ENCODE data around the gene ABCC4. TPM values are rescaled to one million over a fixed set of nuclear protein-coding genes. Genes with fewer than 3 reads are reported as not detected.

ABCC4 gene
- total and polyA plus RNA-seq, 9 of the 15 experiments (the other 6 are each of a cell fraction or from before 2014, with no cell fraction given), result 9.4 to 46.1 (median 25.4) TPM

DNA sequence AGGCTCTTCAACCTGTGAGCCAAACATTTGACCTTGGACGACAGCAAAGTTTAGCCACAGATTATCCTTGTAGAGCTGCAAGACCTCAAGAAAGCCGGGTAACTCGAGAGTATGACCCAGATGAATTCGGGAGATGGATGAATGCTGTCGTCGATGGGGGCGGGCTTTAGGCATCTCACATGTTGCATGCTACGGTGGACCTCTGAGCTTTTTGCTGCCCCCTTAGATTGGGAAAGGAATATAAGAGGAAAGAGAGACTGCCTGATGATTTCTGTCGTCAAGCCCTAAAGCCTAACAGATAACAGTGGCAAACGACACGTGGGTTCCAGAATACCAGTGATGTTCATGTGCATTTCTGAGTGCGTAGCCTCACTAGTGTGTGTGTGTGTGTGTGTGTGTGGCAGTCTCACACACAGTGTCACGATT lies 730 bp upstream of the ABCC4 start (continued):
- TF ChIP-seq KLF13 (tag; IDR thresholded peaks at IDR 0.05; ENCODE audit: borderline replicate concordance, low read depth) (0 out of 2 replicates have a peak, but pooled peaks have one; percentile 6), EP400 (IDR thresholded peaks at IDR 0.05) (peak; percentile 59), NCOA6 (IDR thresholded peaks at IDR 0.05) (peak; percentile 73; the same call in 1 of the 2 replicates), ZNF354B (CRISPR knock-in tag; IDR thresholded peaks at IDR 0.05) (no peak), SPI1 (IDR thresholded peaks at IDR 0.05; ENCODE audit: borderline replicate concordance, low read depth, low read length) (no peak), HDAC1 (IDR thresholded peaks at IDR 0.05) (no peak), HNRNPH1 (optimal IDR thresholded peaks at IDR 0.05; ENCODE audit: low read depth, low read length) (no peak), NR4A1 (CRISPR knock-in tag; IDR thresholded peaks at IDR 0.05) (no peak), NR4A1 (tag; IDR thresholded peaks at IDR 0.05) (0 out of 2 replicates have a peak, but pooled peaks have one; percentile 17), CHCHD3 (CRISPR knock-in tag; IDR thresholded peaks at IDR 0.05) (no peak), TAF9B (IDR thresholded peaks at IDR 0.05; ENCODE audit: partially characterized antibody) (no peak), ZBTB1 (CRISPR knock-in tag; IDR thresholded peaks at IDR 0.05; ENCODE audit: borderline replicate concordance, low read depth) (0 out of 2 replicates have a peak, but pooled peaks have one; percentile 53), SETDB1 (IDR thresholded peaks at IDR 0.05; ENCODE audit: low read length) (no peak), U2AF1 (optimal IDR thresholded peaks at IDR 0.05; ENCODE audit: low read depth, low read length) (no peak)
- TF ChIP-seq, protein P1, sequence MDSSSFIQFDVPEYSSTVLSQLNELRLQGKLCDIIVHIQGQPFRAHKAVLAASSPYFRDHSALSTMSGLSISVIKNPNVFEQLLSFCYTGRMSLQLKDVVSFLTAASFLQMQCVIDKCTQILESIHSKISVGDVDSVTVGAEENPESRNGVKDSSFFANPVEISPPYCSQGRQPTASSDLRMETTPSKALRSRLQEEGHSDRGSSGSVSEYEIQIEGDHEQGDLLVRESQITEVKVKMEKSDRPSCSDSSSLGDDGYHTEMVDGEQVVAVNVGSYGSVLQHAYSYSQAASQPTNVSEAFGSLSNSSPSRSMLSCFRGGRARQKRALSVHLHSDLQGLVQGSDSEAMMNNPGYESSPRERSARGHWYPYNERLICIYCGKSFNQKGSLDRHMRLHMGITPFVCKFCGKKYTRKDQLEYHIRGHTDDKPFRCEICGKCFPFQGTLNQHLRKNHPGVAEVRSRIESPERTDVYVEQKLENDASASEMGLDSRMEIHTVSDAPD (CRISPR knock-in tag; IDR thresholded peaks at IDR 0.05), result no peak
- TF ChIP-seq, protein P2, sequence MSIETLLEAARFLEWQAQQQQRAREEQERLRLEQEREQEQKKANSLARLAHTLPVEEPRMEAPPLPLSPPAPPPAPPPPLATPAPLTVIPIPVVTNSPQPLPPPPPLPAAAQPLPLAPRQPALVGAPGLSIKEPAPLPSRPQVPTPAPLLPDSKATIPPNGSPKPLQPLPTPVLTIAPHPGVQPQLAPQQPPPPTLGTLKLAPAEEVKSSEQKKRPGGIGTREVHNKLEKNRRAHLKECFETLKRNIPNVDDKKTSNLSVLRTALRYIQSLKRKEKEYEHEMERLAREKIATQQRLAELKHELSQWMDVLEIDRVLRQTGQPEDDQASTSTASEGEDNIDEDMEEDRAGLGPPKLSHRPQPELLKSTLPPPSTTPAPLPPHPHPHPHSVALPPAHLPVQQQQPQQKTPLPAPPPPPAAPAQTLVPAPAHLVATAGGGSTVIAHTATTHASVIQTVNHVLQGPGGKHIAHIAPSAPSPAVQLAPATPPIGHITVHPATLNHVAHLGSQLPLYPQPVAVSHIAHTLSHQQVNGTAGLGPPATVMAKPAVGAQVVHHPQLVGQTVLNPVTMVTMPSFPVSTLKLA (conservative IDR thresholded peaks at IDR 0.05), result peak; percentile 43 to 44; a peak in 3 of 4 replicates
- TF ChIP-seq, protein P3, sequence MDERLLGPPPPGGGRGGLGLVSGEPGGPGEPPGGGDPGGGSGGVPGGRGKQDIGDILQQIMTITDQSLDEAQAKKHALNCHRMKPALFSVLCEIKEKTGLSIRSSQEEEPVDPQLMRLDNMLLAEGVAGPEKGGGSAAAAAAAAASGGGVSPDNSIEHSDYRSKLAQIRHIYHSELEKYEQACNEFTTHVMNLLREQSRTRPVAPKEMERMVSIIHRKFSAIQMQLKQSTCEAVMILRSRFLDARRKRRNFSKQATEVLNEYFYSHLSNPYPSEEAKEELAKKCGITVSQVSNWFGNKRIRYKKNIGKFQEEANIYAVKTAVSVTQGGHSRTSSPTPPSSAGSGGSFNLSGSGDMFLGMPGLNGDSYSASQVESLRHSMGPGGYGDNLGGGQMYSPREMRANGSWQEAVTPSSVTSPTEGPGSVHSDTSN (CRISPR knock-in tag; IDR thresholded peaks at IDR 0.05; ENCODE audit: low read depth), result no peak
- TF ChIP-seq, protein P3 (tag; conservative IDR thresholded peaks at IDR 0.05; ENCODE audit: low read depth), result 0 out of 2 replicates have a peak, but pooled peaks have one; percentile 11
- TF ChIP-seq, protein P4, sequence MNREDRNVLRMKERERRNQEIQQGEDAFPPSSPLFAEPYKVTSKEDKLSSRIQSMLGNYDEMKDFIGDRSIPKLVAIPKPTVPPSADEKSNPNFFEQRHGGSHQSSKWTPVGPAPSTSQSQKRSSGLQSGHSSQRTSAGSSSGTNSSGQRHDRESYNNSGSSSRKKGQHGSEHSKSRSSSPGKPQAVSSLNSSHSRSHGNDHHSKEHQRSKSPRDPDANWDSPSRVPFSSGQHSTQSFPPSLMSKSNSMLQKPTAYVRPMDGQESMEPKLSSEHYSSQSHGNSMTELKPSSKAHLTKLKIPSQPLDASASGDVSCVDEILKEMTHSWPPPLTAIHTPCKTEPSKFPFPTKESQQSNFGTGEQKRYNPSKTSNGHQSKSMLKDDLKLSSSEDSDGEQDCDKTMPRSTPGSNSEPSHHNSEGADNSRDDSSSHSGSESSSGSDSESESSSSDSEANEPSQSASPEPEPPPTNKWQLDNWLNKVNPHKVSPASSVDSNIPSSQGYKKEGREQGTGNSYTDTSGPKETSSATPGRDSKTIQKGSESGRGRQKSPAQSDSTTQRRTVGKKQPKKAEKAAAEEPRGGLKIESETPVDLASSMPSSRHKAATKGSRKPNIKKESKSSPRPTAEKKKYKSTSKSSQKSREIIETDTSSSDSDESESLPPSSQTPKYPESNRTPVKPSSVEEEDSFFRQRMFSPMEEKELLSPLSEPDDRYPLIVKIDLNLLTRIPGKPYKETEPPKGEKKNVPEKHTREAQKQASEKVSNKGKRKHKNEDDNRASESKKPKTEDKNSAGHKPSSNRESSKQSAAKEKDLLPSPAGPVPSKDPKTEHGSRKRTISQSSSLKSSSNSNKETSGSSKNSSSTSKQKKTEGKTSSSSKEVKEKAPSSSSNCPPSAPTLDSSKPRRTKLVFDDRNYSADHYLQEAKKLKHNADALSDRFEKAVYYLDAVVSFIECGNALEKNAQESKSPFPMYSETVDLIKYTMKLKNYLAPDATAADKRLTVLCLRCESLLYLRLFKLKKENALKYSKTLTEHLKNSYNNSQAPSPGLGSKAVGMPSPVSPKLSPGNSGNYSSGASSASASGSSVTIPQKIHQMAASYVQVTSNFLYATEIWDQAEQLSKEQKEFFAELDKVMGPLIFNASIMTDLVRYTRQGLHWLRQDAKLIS (CRISPR knock-in tag; IDR thresholded peaks at IDR 0.05), result peak; percentile 33; the same call in 1 of the 2 replicates

Measured in K562 (cell line).